Stimulated activated CD4-positive, alpha-beta T cell treated with anti-CD3 and anti-CD28 coated beads, TNF-alpha, amount 100 ng/mL, for 1 hour (primary cell): ENCODE data around the gene CCDC154.
"Not testable (repeated sequence)": the region's sequence is repeated elsewhere in the genome, so short reads cannot be mapped to it uniquely, and the experiment has no call there.

Source experiments
- DNase-seq, 3 donors: peaks; one replicate each; pipeline ENCODE4 v3.0.0-alpha.2; 2020; ENCODE audit warnings: low read depth in 3 of 3, low spot score in 1 of 3

Gene CCDC154

DNA sequence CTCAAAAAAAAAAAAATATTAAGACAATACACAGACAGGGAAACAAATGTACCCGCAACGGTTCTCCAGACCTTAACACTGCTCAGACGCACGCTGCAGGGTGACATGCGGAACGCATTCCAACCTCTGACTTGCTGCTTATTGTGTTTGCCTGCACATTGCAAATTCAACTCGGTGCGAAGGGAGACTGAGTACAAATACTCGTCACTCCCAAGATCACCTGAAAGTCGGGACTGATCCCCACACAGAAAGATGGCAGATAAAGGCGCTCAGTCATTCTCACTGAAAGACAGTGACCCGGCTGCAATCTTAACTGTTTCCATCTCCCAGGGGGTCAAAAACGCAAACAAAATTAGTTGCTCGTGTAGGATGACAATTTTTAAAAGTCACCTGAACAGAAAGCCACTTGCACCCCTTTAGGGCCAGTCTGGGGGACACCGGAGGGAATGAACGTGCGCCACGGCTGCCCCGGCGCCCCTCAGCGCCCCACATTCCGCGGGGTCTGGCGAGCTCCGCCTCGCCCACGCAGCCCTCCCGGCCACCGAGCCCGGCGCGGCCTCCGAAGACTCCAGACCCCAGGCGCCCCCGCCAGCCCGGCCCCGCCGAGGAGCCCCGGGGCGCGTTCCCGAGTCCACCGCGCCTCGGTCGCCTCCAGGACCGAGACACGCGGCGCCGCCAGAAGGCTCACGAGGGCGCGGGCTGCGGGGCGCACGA lies 29.9 kb upstream of the CCDC154 start:
- DNase-seq: no peak

DNA sequence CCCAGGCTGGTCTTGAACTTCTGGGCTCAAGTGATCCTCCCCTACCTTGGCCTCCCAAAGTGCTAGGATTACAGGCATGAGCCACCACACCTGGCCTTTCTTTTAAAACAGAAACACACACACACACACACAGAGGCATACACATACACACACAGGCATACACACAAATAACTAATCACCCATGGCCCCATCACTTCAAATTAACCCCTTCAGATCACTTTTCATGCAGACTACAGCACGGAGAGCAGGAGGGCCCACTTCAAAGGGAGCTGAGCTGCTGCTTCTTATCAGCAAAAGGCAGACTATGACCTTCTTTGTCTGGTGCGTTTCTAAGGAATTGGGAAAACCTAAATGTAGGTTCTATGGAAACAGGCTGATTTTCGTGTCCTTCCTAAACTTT lies 28.6 kb upstream of the CCDC154 start:
- no peak for DNase-seq

DNA sequence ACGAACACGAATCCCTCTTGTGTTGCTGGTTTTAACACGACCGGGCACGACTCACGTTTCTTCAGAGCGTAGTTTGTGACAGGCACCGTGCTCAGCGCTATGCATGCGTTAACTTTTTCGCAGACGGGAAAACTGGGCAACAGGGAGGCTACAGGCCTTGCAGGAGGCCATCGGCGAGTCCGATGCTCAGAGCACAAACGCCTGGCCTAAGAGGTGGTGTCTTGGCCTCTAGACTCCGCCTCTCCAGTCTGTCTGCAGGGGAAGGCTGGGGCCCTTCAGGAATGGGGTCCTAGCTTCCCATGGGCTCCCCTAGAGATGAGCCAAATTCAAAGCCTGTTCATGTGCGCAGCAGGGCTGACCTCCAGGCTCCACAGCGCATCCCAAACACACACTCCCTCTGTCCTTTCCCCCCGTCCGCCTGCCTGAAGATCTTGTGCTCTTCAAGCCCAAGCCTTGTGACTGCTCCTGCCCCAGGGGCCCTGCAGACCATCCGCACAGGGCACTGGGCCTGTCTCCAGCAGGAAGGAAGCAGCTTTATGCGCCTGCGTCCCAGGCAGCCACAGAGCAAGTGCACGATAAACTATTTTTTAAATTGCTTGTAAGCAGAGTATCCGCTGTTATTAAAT lies 27.3 kb upstream of the CCDC154 start:
- DNase-seq: no peak

DNA sequence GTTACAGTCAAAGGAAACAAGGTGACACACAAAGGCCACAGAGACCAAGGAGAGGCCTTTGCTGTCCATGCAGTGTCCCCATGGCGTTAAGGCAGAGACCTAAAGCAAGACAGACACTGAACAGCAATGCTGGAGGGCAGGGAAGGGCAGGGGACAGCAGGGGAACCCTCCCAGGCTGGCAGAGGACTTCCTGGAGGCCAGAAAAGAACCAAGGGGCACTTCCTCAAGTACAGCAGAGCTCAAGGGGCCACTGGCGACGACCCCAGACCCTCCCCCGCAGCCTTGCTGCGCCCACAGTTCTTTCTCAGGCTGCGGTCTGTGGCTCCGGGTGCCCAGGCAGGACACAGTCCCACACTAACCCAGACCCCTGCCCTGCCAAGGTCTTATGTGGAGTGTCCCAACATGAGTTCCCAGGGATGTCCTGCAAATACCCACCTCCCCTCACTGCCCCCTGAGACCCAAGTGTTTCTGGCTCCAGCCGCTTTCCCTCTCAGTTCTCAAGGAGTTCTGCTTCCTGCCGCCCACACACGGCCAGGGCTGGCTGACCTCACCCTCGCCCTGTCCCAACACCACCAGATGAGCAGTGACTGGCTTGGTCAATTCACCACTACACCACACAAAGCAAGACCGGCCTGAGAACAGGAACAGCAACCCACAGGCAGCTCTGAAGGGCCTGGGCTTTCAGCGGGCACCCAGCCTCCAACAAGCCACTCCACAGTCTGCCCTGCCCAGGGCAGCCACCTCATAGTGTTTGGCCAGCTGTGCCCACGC lies 26.3 kb upstream of the CCDC154 start:
- DNase-seq: no peak

DNA sequence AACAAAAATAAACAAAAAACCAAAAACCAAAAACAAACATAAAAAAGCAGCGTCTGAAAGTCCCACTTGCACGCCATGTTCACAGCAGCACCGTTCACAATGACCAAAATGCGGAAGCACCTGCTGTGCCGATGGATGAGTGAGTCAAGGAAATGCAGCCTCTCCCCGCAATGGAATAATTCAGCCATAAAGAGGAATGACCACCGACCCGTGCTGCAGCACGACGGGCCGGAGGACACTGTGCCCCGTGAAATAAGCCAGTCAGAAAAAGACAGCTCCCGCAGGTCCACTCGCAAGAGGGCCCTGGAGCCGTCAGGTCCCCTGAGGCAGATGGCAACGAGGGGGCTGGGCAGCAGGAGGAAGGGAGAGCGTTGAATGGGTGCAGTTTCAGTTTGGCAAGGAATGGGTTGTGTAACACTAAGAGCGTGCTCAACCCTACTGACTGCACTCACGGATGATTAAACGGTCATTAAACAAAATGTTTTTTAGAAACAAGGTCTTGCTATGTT lies 25.4 kb upstream of the CCDC154 start:
- no peak for DNase-seq

DNA sequence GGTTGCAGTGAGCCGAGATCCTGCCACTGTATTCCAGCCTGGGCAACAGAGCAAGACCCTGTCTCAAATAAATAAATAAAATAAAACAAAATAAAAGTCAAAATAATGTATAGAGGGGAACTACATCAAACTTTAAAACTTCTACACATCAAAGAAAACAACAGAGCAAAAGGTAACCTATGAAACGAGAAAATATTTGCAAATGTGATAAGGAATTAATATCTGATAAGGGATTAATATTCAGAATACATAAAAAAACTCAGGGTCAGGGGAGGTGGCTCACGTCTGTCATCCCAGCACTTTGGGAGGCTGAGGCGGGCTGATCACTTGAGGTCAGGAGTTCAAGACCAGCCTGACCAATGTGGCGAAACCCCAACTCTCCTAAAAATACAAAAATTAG lies 24.8 kb upstream of the CCDC154 start:
- not testable (repeated sequence) for DNase-seq

DNA sequence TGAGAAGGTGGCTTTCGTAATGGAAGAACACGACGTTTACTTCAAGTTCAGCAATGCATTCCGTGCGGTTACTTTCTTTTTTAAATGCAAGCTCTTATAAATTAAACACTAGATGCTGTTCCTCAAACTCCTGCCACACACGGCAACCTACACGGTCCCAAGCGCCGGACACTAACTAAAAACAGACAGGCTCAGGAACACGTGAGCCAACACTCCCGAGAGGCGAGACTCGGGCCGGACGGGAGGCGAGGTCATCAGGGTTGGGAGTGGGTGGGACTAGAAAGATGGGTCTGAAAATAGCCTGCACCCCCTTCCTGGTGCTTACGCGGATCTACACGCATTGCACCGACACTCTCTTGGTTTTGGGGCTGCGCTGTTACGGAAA lies 24.1 kb upstream of the CCDC154 start:
- DNase-seq: no peak

DNA sequence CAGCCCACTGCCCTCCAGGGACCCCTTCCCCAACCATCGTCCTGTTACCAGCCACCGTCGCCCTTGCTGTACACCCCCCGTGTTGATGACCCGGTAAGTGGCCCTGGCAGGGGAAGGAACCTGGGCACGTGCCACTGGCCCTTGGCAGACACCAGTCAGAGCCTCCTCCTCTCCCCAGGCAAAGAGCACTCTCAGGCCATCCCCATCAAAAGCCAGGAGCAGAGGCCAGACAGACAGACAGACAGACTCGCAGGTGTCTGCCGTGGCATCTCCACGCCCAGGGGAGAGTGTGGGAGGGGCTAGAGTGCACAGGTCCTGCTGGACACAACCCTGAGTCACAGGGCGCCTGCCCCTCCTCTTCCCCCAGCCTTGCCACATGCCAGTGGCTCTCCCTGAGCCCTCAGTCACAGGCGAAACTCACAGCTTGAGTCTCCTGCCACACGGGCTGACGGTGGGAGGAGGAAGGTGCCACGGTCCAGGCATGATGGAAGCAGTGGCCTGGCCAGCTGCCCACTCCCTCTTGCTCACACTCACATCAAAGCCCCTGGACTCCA lies 22.7 kb upstream of the CCDC154 start:
- no peak for DNase-seq

DNA sequence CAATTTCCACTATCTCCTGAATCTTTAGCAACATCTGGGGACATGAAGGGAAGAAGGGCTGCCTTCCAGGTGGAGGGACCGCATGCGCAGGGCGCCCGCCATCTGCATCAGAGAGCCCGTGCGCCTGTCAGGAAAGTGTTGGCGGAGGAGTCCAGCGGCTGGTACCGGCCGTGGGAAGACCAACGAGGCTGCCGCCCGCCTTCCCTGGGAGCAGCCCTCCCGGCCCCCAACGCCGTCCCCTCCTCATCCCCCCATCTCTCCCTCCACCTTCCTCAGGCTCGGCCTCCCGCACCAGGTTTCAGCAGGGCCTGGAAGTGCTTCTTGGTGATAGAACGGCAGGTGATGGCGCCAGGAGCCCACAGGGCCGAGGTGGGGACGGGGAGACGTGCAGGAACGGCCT lies 21.7 kb upstream of the CCDC154 start:
- DNase-seq: no peak

DNA sequence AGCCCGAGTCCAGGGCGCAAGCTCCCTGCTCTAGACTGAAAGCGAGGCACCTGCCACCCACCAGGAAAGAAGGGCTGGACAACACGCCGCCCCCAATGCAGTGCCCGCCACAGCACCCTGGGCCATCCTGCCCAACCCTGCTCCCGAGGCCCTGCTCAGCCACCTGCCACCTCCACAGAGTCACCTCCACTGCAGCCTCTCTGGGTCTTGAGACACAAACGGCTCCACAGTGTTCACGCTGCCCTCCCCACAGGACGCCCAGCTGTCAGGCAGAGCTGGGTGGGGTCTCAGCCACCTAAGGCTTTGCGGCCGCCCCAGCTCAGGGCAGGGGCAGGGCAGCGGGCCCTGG lies 21.2 kb upstream of the CCDC154 start:
- no peak for DNase-seq

DNA sequence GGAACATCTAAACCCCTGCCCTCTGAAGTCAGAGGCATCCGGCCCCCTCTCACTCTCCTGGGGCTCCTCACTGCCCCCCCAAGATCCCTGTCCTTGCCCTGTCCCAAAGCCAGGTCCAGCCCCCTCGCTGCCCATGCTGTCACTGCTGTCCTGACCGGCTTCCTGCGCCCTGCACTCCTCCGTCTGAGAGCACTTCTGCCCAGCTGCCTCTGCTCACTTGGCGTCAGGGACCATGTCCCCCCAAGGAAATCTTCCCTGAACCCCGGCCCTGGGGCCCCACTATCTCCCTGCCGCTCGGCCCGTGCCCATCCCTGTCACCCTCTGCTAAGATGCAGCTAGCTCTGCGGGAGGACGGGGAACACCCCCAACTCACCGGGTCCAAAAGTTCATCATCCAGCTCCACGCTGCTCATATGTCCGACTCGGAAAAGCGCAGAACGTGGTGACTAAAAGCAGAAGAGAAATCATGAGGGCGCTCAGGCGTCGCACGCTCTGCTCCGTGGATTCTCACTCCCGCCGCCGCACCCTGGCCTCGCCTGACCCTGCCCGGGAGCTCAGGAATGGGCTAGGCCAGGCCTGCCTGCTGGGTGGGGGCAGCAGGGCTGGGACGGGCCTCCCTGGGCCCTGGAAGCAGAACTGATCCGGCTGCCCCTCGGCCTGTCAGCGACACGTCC lies 20.7 kb upstream of the CCDC154 start:
- DNase-seq: no peak

DNA sequence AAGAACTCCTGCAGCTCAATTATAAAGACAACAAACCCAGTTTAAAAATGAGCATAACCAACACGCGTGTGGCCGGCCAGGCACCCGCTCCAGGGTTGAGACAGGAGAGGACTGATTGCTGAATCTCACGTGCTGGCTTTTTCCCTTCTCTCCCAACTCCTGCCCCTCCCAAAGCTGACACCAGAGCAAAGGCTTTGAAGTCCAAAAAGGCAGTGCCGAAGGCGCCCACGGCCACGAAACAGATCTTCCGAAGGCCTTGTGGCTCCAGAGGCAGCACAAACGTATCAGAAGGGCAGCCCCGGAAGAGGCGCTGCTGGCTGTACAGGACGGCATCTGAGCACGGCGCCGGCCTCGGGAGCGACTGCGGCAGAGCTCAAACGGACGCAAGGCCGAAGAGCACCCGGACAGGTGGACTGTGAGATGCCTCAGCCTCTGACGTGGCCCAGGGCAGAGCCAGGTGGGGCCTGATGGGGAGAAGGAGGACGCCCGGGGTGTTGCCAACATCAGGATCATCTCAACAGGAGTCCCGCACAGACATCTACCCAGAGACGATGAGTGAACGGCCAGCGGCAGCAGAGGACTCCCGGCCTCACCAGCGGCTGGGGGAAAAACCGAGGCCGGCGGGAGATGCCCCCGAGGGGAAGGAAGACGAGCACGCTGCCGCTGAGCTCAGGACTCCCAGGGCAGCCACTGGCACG lies 20.0 kb upstream of the CCDC154 start:
- DNase-seq: no peak

DNA sequence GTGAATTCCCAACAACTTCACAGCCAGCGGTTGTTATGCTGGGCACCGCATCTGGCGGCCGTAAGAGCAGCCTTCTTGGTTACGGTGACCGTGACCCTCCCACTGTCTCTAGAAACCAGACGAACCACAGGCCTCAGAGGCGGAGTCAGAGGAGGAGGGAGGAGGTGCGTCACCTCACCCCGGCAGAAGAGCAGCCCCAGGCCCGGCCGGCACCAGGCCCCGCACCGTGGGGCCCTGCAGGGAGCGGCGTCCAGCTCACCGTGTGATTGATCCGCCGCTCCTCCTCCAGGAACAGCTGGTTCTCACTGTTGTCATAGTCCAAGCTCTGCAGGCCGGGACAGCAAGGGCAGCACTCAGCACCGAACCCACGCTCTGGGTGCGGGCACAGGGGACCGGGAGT lies 16.8 kb upstream of the CCDC154 start:
- no peak for DNase-seq

DNA sequence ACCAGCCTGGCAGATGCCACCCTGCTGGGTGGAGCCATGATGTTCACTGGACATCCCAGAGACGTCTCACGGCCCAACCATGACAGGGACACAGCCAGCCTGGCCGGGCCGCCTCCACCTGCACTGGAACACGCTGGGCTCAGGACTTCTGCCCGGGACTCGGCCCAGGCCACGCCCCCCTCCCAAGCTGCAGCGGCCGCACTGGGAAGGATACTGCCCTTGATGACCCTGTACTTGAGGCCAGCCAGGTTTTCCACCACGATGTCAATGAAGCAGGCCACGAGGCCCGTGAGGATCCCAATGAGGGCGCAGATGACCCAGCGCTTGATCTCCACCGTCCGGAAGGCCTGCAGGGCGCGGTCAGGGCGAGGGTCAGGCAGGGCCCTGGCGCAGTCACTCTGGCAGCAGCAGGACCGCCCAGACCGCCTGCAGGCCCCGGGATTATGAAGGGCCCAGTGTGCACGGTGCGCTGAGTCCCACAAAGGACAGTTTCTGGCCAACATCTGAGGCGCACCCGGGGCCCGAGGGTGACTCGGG lies 16.3 kb upstream of the CCDC154 start:
- no peak for DNase-seq

DNA sequence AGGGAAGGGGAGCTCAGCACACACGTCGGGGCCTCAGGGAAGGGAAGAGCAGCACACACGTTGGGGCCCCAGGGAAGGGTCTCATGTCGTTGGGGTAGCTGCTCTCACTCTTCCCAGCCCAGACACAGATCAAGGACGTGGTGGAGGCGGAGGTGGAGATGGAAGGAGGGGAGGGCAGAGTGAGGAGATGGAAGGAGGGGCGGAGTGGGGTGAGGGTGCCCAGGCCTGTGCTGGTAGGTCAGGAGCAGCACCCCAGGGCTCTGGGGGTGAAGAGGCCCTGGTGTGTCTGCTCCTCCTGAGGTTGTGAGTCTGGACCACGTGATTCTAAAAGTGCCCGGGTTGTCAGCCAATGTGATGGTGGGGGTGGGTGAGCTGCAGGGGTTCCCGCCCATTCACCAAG lies 15.6 kb upstream of the CCDC154 start:
- DNase-seq: no peak

DNA sequence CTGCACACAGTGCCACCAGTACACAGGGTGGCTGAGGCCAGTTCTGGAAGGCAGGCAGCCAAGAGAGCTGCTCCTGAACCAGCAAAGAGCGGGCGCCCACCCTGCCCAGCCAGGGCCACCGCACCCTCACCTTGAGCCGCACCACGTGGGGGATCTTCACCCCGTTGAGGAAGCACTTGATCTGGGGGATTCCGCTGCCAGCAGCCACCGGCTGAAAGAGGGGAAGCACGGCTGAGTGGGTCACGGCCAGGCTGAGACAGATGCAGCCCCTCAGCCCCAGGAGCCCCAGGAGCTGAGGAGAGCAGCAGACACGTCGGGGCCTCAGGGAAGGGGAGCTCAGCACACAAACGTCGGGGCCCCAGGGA lies 14.6 kb upstream of the CCDC154 start:
- DNase-seq: no peak

DNA sequence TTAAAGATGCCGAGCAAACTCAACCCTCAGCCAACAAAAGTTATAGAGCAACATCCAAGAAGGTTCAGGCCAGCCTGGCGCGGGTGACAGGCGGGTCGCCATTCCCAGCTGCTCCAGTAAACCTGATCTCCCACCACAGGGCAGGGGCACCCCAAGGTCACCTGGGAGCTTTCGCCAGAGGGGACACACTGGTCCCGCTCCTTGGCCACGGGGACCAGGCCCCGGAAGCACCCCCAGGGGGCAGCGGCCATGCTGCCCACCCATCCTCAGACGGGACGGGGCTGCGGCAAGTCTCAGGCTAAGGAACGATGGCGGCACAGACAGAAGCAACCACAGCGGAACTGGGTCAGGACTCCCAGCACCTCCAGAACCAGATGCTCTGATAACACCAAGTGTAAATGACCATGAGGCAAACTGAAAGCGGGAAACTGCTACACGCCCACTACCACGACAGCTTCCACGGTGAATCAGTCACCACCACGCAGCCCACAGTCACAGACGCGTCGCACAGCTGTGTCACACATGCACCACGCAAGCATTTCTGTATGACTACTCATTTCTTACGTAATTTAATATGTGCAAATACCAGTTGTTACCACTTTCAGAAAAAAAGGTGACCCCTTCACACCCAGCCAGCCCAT lies 14.1 kb upstream of the CCDC154 start:
- no peak for DNase-seq

DNA sequence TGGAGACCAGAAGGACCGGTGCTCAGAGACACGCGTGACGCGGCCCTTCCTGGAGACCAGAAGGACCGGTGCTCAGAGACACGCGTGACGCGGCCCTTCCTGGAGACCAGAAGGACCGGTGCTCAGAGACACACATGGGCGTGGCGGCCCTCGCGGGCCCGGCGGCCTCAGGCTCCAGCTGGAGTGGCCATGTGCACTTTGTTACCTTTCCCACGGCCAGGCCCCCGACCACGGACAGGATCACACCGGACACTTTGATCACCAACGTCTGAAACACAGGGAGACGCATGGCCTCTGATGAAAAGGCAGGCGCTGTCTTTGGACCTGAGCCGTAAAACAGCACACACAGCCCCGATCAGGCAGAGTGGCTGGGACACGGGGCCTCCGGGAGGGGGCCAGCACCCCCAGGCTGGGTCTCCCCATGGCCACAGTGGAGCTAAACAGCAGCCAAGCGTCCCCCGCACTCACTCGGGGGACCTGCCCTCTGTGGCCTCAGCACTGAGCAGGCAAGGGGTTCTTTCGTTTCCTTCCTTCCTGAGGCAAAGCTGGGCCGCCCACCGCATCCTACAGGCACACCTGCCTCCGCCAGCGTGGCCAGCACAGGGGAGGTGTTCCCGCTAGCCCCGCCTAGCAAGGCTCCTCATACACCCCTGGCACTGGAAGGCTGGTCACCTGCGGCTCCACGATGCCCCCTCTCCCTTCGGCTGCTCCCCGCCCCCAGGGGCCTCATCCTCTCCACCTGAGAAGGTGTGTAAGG lies 13.3 kb upstream of the CCDC154 start:
- DNase-seq: no peak

DNA sequence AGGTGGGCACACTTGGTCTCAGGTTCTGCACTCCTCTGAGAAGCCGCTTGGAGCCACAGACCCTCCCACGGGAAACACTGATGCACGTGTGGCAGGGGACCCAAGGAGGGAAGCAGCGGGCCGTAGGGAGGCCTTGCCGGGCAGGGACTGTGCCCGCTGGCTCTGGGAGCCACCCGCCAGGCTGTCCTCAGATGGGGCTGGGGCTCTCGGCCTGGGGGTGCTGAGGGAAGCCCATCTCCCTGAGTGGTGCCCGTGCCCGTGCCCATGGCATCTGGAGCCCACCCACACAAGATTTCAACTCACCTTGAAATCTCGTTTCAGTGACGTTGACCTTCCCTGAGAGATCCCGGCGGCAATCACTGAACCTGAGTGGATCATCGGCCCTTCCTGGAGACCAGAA lies 12.6 kb upstream of the CCDC154 start:
- DNase-seq: no peak
